ENCODE data around the gene TMEM238L. TPM values are rescaled to one million over a fixed set of nuclear protein-coding genes. Genes with fewer than 3 reads are reported as not detected.

TMEM238L gene
- total RNA-seq, 2 experiments from 2014 or later: not detected

DNA sequence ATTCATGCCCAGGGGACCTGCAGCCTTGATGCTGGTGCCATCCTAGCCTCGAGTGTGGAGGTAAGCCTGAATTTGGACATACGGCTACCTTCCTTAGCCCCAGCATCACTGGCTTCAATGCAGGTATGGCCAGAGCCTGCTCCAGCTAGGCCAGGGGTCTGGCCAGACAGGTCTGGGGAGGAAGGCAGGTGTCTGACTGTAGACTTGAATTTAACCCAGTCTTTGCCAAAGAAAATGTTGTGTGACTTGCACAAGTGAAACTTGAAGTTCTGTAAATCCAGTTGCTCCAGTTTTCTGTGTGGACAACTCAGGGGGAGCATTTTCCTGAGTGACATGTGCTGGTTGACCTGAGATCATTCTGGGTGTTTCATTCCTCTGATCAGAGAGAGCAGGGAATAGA lies 32.8 kb downstream of the TMEM238L start:
- CTCF ChIA-PET: no interaction called here
- Mint-ChIP-seq H3K27ac (no peak overlapping the region), H3K4me1 (ENCODE audit: low read depth) (no peaks in the 10 kb centered on the region), H3K36me3 (ENCODE audit: low read depth) (no peaks in the 10 kb centered on the region), H3K9me3 (peaks cover 3% of the 10 kb centered on the region), H3K27me3 (peaks cover 2% of the 10 kb centered on the region), H3K4me3 (no peak overlapping the region)
- TF ChIP-seq, protein P1, sequence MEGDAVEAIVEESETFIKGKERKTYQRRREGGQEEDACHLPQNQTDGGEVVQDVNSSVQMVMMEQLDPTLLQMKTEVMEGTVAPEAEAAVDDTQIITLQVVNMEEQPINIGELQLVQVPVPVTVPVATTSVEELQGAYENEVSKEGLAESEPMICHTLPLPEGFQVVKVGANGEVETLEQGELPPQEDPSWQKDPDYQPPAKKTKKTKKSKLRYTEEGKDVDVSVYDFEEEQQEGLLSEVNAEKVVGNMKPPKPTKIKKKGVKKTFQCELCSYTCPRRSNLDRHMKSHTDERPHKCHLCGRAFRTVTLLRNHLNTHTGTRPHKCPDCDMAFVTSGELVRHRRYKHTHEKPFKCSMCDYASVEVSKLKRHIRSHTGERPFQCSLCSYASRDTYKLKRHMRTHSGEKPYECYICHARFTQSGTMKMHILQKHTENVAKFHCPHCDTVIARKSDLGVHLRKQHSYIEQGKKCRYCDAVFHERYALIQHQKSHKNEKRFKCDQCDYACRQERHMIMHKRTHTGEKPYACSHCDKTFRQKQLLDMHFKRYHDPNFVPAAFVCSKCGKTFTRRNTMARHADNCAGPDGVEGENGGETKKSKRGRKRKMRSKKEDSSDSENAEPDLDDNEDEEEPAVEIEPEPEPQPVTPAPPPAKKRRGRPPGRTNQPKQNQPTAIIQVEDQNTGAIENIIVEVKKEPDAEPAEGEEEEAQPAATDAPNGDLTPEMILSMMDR (IDR thresholded peaks at IDR 0.05): no peak
- no peak for DNase-seq
- POLR2A ChIA-PET: no interaction called here
- ATAC-seq: no peak
- intact Hi-C loops (cut with micrococcal nuclease): no loop called here

DNA sequence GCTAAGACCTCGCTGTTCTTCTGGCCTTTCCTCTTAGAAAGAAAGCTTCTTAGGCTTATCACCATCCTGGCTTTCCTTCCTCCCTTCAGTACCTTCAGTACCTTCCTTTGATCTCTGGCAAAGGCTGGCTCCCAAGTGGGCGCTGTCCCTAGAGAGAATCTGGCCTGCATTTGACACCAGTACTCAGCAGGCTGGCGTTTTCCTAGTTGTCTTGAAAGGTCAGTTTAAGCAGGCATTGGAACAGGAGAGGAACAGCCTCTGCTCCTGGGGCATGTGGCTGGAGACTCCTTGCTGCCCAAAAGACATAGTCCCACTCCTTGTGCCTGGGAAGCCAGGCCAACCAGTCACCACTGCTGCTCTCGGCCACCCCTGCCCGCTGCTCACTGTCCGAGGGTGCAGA lies 34.1 kb downstream of the TMEM238L start:
- ATAC-seq: no peak
- ChIA-PET POLR2A (no interaction called here), CTCF (interaction anchor here (1.1 kb wide), 1 partner anchor 139 kb away, joined by 3 read pairs; no protein-coding TSS in a partner anchor)
- Mint-ChIP-seq H3K36me3 (ENCODE audit: low read depth) (no peaks in the 10 kb centered on the region), H3K4me3 (no peak overlapping the region), H3K27me3 (peaks cover 2% of the 10 kb centered on the region), H3K4me1 (ENCODE audit: low read depth) (no peaks in the 10 kb centered on the region), H3K9me3 (peaks cover 3% of the 10 kb centered on the region), H3K27ac (no peak overlapping the region)
- TF ChIP-seq, protein P1 (IDR thresholded peaks at IDR 0.05): no peak
- intact Hi-C loops (cut with micrococcal nuclease): no loop called here
- no peak for DNase-seq

DNA sequence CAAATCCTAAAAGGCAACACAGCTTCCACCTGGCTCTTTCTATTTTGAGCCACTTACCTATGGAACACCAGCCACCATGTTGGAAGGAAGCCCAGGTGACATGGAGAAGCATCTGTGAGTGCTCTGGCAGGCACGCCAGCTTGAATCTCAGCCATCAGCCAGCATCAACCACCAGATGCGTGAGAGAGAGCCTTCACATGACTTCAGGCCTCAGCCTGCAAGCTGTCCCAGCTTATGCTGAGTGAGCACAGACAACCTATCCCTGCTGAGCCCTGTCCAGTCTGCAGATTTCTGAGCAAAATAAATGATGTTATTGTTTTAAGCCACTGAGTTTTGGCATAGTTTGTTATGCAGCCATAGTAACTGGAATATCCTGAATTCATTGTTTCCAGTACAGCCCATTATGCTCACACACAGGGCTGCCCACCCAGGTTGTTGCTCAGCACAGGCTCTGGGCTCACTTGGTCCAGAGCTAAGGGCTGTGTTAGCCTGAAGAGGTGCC lies 35.1 kb downstream of the TMEM238L start:
- TF ChIP-seq, protein P1 (IDR thresholded peaks at IDR 0.05): no peak
- H3K36me3 Mint-ChIP-seq (ENCODE audit: low read depth): no peaks in the 10 kb centered on the region
- intact Hi-C loops (cut with micrococcal nuclease): no loop called here
- CTCF ChIA-PET: interaction anchor here (1.1 to 1.3 kb wide), 2 partner anchors 138 to 151 kb away, joined by 3 read pairs; no protein-coding TSS in a partner anchor
- POLR2A ChIA-PET: no interaction called here
- no peak overlapping the region for H3K27ac Mint-ChIP-seq
- peaks cover 3% of the 10 kb centered on the region for H3K9me3 Mint-ChIP-seq
- no peak for ATAC-seq
- H3K4me1 Mint-ChIP-seq (ENCODE audit: low read depth): no peaks in the 10 kb centered on the region
- peaks cover under 1% of the 10 kb centered on the region for H3K27me3 Mint-ChIP-seq
- DNase-seq: no peak
- no peak overlapping the region for H3K4me3 Mint-ChIP-seq

DNA sequence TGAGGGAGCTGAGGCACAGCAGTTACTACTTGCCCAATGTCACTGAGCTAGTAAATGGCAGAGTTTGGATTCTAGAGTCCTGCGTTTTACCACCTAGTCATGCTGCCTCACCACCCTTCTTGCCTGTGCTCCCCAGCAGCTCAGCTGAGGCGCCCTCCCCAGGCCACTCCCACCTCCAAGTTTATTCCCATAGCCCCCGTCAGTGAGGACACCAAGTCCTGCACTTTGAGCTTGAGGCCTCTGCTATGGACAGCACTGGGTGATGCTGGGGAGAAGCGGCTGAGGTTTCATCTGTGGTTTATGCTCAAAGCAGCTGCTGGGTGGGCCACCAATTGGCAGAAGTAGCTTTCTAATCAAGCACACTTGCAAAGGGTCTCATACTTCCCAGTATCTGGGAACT lies 36.7 kb downstream of the TMEM238L start:
- H3K36me3 Mint-ChIP-seq (ENCODE audit: low read depth): no peaks in the 10 kb centered on the region
- no peak overlapping the region for H3K4me3 Mint-ChIP-seq
- CTCF ChIA-PET: interaction anchor here (0.8 to 1.0 kb wide), 2 partner anchors 30 to 108 kb away, joined by 3 read pairs; no protein-coding TSS in a partner anchor
- DNase-seq: no peak
- no peaks in the 10 kb centered on the region for H3K27me3 Mint-ChIP-seq
- peaks cover 1% of the 10 kb centered on the region for H3K9me3 Mint-ChIP-seq
- H3K4me1 Mint-ChIP-seq (ENCODE audit: low read depth): no peaks in the 10 kb centered on the region
- TF ChIP-seq, protein P1 (IDR thresholded peaks at IDR 0.05): no peak
- no peak for ATAC-seq
- no peak overlapping the region for H3K27ac Mint-ChIP-seq
- POLR2A ChIA-PET: no interaction called here
- intact Hi-C loops (cut with micrococcal nuclease): no loop called here

DNA sequence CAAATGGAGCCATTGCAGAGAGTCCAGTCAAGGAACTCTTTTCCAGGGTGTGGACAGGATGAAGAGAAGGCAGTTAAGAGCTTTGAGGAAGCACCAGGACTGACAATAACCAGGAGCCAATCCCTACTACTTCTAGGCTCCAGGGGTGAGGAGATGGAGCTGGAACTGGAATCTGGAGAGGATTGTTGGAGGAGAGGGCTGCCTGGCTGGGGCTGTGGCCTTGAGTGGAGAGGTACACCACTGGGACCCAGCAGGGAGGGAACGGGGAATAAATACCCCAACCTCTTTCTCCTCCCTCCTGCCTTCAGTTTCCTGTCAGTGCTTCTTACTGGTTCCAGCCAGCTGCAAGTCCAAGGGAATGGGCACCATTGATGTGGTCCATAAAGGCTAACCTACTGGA lies 41.9 kb downstream of the TMEM238L start:
- H3K27ac Mint-ChIP-seq: no peak overlapping the region
- no peaks in the 10 kb centered on the region for H3K9me3 Mint-ChIP-seq
- CTCF ChIA-PET: interaction anchor here (1.1 to 2.9 kb wide), 2 partner anchors 10 to 83 kb away, joined by 5 to 13 read pairs; no protein-coding TSS in a partner anchor
- DNase-seq (no peak), ATAC-seq (no peak)
- intact Hi-C loops (cut with micrococcal nuclease): no loop called here
- H3K4me1 Mint-ChIP-seq (ENCODE audit: low read depth): no peaks in the 10 kb centered on the region
- TF ChIP-seq, protein P1 (IDR thresholded peaks at IDR 0.05): no peak
- no peaks in the 10 kb centered on the region for H3K36me3 Mint-ChIP-seq (ENCODE audit: low read depth)
- no peaks in the 10 kb centered on the region for H3K27me3 Mint-ChIP-seq
- POLR2A ChIA-PET: no interaction called here
- H3K4me3 Mint-ChIP-seq: no peak overlapping the region

Measured in activated CD8-positive, alpha-beta T cell treated with anti-CD3 and anti-CD28 coated beads for 36 hours (primary cell).